Activated T-cell treated with anti-CD3 and anti-CD28 coated beads, Interleukin-2, amount 50 U/mL, for 72 hours (primary cell): ENCODE data around the gene FAM131B. TPM values are rescaled to one million over a fixed set of nuclear protein-coding genes. Genes with fewer than 3 reads are reported as not detected.

ENCODE experiments used
- ATAC-seq, 2 donors: fragments of 150-1000 bp; cut with Tn5 transposase; replicated peaks in 1 of 2; 2 replicates each; pipeline ENCODE4 v1.10.0; 2021; ENCODE audit warnings: moderate library complexity in 2 of 2, mild to moderate bottlenecking in 1 of 2
- DNase-seq, 2 donors: peaks; one replicate each; pipeline ENCODE4 v3.0.0; 2021 to 2022; ENCODE audit warnings: mixed read lengths in 1 of 2
- H3K27ac Mint-ChIP-seq: one replicate; pipeline ENCODE4 v1.8.0; 2022; ENCODE audit warnings: mild to moderate bottlenecking, moderate library complexity, mixed read lengths
- H3K27me3 Mint-ChIP-seq: one replicate; pipeline ENCODE4 v1.8.0; 2022; ENCODE audit warnings: low read depth, mixed read lengths
- H3K36me3 Mint-ChIP-seq, 2 donors: one replicate each; pipeline ENCODE4 v1.8.0; 2022; ENCODE audit warnings: mixed read lengths in 2 of 2, mild to moderate bottlenecking in 1 of 2; ENCODE audit not compliant: insufficient read depth in 2 of 2
- H3K4me1 Mint-ChIP-seq: one replicate; pipeline ENCODE4 v1.8.0; 2022; ENCODE audit warnings: low read depth, mixed read lengths
- H3K4me3 Mint-ChIP-seq, 2 donors: one replicate each; pipeline ENCODE4 v1.8.0; 2022; ENCODE audit warnings: mild to moderate bottlenecking in 2 of 2, mixed read lengths in 2 of 2, moderate library complexity in 2 of 2
- H3K9me3 Mint-ChIP-seq, 2 donors: one replicate each; pipeline ENCODE4 v1.8.0; 2022; ENCODE audit warnings: mixed read lengths in 2 of 2
- total RNA-seq, 2 donors: library from RNA; stranded (reverse); gene quantifications; one replicate each; pipeline ENCODE4 v1.2.3, GENCODE V29; 2022

FAM131B gene
- total RNA-seq, 2 donors from 2014 or later: 3.1 TPM

DNA sequence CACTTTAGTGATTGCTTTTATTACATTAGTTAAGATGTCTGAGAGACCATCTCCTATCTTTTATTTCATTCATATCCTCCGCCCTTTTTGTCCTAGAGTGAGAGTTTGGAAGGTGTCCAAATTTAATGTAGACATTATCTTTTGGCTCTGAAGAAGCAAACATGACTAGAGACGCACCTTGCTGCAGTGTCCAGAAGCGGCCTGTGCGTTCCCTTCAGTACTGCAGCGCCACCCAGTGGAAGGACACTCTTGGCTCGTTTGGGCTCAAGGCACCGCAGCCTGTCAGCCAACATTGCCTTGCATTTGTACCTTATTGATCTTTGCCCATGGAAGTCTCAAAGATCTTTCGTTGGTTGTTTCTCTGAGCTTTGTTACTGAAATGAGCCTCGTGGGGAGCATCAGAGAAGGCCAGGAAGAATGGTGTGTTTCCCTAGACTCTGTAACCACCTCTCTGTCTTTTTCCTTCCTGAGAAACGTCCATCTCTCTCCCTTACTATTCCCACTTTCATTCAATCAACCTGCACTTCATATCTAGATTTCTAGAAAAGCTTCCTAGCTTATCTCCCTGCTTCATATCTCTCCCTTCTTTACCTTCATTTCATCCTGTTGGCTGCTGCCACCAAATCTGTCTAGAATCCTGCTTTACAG lies 57.0 kb downstream of the FAM131B start:
- ATAC-seq: peak; percentile 77 to 80
- H3K27me3 Mint-ChIP-seq: no peaks in the 10 kb centered on the region
- peaks cover 31 to 60% of the 10 kb centered on the region in 2 donors for H3K36me3 Mint-ChIP-seq
- DNase-seq: peak; percentile 78 to 79
- H3K9me3 Mint-ChIP-seq: peaks cover 0 to 2% of the 10 kb centered on the region in 2 donors
- H3K27ac Mint-ChIP-seq: peak overlapping the region; percentile 14
- H3K4me3 Mint-ChIP-seq: no peak overlapping the region
- peaks cover 46% of the 10 kb centered on the region for H3K4me1 Mint-ChIP-seq

DNA sequence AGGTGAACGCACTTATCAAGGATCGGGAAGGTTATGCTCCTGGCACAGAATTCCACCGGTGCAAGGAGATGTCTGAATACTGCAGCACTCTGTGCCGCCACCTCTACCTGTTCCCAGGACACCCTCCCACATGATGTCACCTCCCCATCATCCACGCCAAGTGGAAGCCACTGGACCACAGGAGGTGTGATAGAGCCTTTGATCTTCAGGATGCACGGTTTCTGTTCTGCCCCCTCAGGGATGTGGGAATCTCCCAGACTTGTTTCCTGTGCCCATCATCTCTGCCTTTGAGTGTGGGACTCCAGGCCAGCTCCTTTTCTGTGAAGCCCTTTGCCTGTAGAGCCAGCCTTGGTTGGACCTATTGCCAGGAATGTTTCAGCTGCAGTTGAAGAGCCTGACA lies 57.6 kb downstream of the FAM131B start:
- DNase-seq (no peak), ATAC-seq (peak in 1 of 2 donors; percentile 9)
- Mint-ChIP-seq H3K27ac (peak overlapping the region; percentile 14), H3K9me3 (peaks cover 0 to 2% of the 10 kb centered on the region in 2 donors), H3K27me3 (no peaks in the 10 kb centered on the region), H3K4me3 (no peak overlapping the region), H3K4me1 (peaks cover 44% of the 10 kb centered on the region), H3K36me3 (peaks cover 34 to 63% of the 10 kb centered on the region in 2 donors)

DNA sequence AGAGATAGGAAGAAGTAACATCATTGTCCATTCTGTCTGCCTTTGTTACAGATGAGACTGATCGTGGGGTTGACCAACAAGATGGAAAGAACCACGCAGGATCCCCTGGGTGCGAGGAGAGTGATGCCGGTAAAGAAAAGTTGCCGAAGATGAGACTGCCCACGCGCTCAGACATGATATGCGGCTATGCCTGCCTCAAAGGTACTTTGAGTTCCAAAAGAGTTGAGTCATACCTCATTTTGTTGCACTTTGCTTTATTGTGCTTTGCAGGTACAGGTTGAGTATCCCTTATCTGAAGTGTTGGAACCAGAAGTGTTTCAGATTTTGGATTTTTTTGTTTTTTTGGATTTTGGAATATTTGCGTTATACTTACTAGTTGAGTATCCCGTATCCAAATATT lies 58.8 kb downstream of the FAM131B start:
- H3K4me1 Mint-ChIP-seq: peaks cover 51% of the 10 kb centered on the region

More for the DNA sequence above, 58.8 kb downstream of the FAM131B start:
- DNase-seq (no peak), ATAC-seq (no peak)
- no peaks in the 10 kb centered on the region for H3K27me3 Mint-ChIP-seq
- H3K36me3 Mint-ChIP-seq: peaks cover 32 to 65% of the 10 kb centered on the region in 2 donors
- no peaks in the 10 kb centered on the region for H3K9me3 Mint-ChIP-seq
- no peak overlapping the region for H3K27ac Mint-ChIP-seq
- no peak overlapping the region for H3K4me3 Mint-ChIP-seq

Other genes with a start within 250 kb of the FAM131B start
- not detected for gene PIP, start 230.6 kb downstream of the FAM131B start, total RNA-seq
- not detected for gene TAS2R39, start 179.3 kb downstream of the FAM131B start, total RNA-seq
- gene TAS2R40, start 140.7 kb downstream of the FAM131B start, total RNA-seq: not detected
- 100 to 1,000 TPM; 242 to 298 TPM for gene GSTK1, start 99.3 kb downstream of the FAM131B start, total RNA-seq
- 1 to 10 TPM; 1.3 to 1.5 TPM for gene TMEM139, start 77.8 kb downstream of the FAM131B start, total RNA-seq
- gene CASP2, start 74.4 kb downstream of the FAM131B start, total RNA-seq: 100 to 1,000 TPM; 126 to 128 TPM
- under 1 TPM in 1 of 2 donors, not detected in 1; 0.09 TPM for gene CLCN1, start 46.6 kb downstream of the FAM131B start, total RNA-seq
- gene ZYX, start 18.6 kb upstream of the FAM131B start, total RNA-seq: 100 to 1,000 TPM; 121 to 129 TPM
- 1 to 10 TPM; 2.2 to 4.2 TPM for gene EPHA1, start 46.1 kb upstream of the FAM131B start, total RNA-seq
- gene TAS2R60, start 80.7 kb upstream of the FAM131B start, total RNA-seq: not detected
- not detected for gene TAS2R41, start 115.2 kb upstream of the FAM131B start, total RNA-seq
- gene CTAGE15, start 209.1 kb upstream of the FAM131B start, total RNA-seq: under 1 TPM in 1 of 2 donors, not detected in 1; 0.58 TPM